HG03108 (cell line): ENCODE measurements around the gene FBXL3.
"Not testable (repeated sequence)": the region's sequence is repeated elsewhere in the genome, so short reads cannot be mapped to it uniquely, and the experiment has no call there.

Experiments
- ATAC-seq: cut with Tn5 transposase; IDR thresholded peaks from one replicate; pipeline ENCODE4 v1.9.1; 2021; ENCODE audit warnings: moderate library complexity; ENCODE audit not compliant: unreplicated experiment

FBXL3 gene

DNA sequence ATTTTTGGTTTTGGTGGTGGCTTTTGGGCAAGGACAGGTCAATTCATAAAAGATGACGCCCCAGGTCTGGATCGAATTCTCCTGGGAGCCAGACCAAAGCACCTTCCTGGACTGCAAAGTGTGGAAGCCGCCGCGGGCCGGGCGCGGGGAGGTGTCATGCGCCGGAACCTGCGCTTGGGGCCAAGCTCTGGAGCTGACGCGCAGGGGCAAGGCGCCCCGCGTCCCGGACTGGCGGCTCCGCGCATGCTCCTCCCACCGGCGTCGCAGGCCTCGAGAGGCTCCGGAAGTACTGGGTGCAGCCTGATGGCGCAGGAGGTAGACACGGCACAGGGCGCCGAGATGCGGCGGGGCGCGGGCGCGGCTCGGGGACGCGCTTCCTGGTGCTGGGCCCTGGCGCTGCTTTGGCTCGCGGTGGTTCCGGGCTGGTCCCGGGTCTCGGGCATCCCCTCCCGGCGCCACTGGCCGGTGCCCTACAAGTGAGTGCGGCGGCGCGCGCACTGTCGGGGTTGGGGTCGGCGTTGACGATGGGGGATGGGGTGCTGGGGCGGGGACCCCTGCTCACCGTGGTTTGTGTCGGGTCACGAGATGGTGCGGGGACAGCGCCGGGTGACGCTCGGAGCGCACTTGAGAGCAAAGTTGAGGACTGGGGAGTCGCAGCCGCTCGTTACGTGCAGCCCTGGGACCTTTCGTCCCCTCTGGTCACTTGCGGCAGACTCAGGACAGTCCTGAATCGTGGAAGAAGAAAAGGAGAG lies 35.0 kb downstream of the FBXL3 start, which contains the start of gene CLN5:
Gene CLN5 (plus strand): TSS at position 286 of the 752 bp plus-strand sequence. CDS start 18 bp downstream, at position 304.
- ATAC-seq: peak; percentile 97

DNA sequence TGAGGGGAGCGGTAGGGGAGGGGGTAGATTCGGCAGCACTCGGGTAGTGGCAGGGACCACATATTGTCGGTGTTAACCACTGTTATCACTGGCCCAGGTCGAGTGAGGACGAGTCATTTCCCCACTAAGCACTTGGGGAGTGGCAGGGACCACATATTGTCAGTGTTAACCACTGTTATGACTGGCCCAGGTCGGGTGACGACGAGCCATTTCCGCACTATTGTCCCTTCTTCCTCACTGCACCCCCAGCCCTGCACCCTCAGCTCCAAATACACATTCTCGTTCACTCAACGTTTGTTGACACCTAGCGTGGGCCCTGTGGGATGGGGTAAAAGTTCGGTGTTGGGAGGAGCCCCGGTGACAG lies 35.5 kb downstream of the FBXL3 start:
- peak; percentile 32 for ATAC-seq

DNA sequence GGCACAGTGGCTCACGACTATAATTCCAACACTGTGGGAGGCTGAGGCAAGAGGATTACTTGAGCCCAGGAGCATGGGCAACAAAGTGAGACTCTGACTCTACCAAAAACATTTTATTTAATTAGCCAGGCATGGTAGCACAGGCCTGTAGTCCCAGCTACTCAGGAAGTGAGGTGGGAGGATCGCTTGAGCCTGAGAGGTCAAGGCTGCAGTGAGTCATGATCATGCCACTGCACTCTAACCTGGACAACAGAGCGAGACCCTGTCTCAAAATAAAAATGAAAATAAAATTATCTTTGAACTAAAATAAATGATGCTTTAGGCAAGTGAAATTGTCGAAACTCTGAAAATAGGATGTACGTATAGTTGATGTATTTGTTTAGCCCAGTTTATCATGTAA lies 43.3 kb downstream of the FBXL3 start:
- ATAC-seq: no peak

DNA sequence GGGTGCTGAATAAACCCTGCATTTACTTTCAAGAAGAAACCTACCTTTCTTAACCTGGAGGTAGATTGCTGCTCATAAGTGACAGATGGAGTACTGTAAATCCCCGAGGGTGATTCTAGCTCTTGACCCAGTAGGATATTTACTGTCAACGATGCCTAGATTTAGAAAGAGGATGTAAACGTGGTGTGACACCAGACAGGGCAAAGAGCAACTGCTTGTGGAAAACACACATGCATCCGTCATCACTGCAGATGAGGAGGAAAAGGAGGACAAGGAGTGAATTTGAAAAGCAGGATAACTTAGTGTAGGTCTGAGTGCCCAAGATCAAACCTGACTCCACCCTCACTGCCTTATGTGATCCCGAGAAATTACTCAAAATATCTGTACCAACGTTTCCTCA lies 44.9 kb downstream of the FBXL3 start:
- ATAC-seq: no peak

DNA sequence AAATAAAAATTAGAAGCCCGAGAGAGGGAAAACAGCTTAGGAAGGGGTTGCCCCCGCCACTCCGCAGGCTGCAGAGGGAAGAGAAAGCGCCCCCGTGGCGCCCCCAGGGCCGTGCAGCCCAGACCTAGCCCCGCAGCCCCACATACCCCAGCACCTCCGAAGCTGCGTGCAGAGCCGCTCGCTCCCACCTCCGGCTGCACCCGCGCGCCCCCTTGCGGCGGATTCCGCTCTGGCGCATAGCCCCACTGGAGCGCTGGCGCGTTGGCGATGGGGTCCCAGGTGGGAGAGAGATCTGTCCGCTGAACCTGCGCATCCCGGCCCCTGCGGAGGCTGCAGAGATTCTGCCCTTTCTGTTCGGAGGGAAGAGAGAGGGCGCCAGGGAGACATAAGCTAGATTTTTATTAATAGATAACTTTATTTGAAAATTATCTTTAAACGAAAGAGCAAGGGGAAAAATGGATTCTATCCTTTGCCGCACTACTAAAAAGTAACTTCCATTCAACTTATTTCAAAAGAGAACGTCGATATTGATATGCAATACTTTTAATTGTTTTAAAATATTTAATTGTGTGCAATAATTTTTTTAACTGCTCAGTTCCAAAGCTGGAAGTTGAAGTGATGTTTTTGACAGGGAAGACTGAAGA lies 46.8 kb downstream of the FBXL3 start:
- ATAC-seq: peak; percentile 99

DNA sequence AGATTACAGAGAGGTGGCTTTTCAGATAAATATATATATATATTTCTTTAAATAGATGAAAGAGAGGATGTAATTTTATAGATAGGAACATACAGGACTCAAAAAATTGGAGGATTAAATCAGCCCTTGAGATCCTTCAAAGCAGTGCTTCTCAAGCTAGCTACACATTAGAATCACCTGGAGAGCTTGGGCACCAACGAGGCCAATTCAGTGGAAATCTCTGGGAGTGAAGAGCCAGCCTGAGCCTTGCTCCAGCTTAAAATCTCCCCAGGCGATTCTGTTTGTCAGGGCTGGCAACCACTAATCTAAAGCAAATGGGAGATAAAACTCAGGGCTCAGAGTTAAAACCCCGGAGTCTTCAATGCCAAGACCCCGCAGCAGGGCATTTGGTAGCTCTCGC lies 50.0 kb downstream of the FBXL3 start:
- ATAC-seq: no peak

DNA sequence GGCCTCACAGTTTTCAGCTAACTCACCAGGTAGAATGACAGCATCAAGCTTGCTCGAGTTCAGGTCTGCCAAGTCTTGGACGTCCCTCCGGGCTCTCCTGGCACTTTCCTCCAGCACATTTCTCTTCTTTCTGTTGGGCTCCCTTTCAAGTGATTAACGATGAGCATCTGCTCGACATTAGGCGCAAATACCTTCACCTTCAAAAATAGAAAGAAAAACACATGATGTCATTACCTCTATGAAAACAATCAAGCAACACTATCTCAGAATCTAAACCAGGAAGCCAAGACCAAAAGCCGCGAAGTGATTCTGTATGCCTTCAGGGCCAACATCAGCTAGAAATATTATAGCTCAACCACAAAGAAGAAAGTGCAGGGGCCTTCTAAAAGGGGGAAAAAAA lies 50.5 kb downstream of the FBXL3 start:
- ATAC-seq: no peak

DNA sequence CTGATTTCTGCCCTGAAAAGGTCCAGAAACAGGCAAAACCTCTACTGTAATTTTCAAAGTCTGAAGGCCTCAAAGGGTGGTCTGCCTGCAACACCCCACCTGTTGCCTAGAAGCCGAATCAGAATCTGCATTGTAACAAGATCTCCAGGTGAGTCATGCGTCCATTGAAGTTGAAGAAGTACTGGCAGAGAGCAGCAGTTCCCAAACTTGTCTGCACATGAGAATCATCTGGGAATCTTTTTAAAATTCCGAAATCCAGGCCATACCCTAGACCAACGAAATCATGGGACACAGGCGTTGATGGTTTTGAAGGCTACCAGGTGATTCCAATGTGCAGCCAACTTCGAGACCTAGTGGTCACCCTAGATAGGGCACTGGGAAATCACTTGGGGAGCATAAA lies 51.1 kb downstream of the FBXL3 start:
- no peak for ATAC-seq

DNA sequence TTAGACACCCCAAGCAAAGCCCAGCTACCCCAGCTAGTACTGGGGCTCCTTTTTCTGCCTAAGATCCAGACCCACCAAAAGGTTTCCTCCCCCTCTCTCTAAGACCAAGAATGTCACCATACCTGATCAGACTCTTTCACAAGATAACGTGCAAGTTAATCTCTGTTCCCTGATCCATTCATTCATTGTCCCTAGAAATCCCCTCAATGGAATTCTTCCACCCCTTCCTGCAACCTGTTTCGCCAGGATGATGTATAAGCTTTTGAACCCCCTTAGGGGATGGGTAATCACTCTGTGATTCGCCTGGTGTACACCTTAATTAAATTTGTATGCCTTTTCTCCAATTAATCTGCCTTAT lies 52.4 kb downstream of the FBXL3 start:
- ATAC-seq: no peak

DNA sequence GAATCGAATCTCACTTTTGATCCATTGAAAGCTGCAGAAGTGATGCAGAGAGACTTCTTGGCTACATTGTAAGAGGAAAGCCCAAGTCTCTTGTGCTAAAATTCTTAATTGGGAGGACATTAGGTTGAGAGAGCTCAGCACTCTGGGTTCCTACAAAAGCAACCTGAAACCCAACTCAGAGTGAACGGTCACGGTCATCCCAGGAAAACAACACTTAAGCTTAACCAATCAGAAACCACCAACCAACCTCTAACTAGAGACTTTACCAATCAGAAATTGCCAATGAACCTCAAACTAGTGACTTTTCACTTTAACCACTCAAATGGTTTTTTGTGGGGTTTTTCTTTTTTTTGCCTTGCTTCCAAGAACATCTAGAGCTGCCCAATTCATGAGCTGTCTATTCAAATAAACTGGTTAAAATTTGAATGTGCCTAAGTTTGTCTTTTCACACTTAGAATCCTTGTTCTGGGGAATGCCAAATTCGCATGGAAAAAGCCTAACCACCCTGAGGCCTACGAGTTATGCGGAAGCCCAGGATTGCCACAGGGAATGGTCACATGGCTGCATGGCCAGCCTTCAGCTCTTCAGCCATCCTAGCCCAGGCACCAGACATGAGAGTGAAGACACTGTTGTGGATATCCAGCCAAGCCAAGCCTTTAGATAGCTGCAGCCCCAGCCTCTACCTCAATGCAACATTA lies 52.9 kb downstream of the FBXL3 start:
- ATAC-seq: no peak

DNA sequence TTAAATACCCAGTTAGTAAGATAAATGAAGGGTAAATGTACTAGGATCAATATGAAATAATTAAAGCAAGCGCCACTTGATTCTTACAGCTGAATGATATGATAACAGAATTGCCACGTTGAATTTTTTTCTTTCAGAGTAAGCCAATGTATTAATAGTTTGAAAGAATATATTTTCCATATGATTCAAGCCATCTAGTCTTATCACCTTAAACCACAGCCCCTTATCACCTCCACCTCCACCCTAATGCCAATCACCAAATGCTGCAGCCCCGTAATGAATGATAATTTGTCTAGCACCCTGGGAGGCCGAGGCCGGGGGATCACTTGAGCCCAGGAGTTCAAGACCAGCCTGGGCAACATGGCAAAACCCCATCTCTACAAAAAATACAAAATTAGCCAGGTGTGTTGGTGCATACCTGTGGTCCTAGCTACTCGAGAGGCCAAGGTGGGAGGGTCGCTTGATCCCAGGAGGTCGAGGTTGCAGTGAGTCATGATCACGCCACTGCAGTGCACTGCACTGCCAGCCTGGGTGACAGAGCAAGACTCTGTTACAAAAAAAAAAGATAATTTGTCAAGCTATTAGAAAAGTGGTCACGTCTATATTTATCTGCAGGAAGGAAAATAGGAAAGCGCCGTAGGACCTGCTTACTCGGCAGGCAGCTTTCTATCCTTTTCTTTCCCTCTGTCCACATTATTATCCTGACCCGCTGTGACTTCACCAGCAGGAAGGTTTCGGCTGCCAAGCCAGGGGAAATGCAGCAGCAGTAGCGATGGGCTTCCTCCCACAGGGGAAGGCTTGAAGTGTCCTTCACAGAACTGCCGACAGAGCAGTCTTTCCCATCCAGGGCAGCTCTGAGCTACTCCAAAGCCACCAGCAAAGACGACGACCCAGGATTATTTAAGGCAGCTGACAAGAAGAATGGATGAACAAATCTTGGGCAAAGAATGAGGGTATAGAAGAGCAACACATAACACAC lies 54.8 kb downstream of the FBXL3 start:
- no peak for ATAC-seq

DNA sequence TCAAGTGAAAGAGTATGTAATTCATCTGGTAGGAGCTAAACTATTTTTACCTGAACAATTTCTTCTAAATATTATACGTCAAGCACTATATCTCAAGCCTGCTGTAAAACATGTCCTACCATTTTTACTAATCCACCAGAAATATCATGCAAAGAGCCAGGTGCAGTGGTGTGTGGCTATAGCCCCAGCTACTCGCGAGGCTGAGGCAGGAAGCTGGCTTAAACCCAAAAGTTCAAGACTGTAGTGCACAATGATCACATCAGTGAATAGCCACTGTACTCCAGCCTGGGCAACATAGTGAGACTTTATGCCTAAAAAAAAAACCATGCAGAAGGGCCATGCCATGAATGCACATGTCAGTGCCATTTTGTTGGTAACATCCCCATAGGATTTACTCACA lies 55.7 kb downstream of the FBXL3 start:
- no peak for ATAC-seq

DNA sequence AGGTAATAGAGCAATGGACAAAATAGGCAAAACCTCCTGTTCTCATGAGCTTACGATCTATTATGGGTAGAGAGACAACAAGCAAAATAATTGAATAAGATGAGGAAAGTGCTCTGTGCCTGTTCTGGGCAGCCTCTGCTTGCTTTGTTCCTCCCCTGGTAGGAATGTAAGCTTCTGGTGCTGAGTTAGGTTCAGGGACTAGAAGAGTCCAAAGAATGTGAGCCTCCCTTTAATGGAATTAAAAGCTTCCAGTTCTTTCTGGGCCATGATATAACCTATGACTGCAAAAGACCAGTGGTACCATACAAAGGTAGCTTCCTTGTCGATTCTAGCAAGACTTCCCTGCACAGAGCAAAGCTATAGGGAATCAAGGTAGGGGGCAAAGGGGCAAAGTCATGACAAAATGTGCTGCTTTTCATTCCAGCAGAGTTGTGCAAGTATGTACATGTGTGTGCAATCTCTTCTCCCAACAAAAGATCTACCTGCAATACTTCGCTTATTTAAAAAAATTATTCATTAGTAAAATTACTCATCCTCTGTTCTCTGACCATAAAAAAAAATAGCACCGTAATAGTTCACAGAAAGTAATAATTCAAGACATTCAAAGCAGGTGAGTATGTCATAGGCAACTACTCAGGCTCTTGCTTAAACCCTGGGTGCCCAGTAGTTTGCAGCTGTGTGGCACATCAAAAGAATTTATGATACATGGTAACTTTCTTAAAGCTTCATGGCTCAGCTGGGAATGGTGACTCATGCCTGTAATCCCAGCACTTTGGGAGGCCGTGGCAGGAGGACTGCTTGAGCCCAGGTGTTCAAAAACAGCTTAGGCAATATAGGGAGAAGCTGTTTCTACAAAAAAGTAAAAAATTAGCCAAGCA lies 57.2 kb downstream of the FBXL3 start:
- no peak for ATAC-seq

DNA sequence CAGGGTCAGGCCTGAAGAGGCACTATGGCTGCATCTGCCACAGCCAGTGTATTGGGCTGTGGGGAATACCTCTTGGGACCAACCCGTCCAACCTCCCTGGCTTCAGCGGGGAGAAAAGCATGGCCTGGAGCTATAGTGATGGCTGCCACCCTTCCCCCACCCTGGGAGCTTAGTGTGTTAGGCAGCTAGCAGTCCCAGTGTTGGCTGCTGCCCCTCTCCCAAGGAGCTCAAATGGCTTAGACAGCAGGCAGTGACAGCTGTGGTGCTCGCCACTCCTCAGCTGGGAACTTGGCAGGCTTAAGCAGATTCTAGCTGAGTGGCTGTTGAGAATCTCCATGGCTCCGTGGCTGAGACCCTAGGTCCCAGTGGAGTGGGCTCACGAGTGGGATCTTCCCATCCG lies 58.9 kb downstream of the FBXL3 start:
- ATAC-seq: no peak

DNA sequence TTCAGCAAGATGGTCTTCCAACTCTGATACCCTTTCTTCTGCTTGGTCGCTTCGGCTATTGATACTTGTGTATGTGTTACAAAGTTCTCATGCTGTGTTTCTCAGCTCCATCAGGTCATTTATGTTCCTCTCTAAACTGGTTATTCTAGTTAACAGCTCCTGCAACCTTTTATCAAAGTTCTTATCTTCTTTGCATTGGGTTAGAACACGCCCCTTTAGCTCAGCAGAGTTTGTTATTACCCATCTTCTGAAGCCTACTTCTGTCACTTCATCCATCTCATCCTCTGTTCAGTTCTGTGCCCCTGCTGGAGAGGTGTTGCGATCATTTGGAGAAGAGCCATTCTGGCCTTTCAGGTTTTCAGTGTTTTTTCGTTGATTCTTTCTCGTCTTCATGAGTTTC lies 59.9 kb downstream of the FBXL3 start:
- no peak for ATAC-seq

DNA sequence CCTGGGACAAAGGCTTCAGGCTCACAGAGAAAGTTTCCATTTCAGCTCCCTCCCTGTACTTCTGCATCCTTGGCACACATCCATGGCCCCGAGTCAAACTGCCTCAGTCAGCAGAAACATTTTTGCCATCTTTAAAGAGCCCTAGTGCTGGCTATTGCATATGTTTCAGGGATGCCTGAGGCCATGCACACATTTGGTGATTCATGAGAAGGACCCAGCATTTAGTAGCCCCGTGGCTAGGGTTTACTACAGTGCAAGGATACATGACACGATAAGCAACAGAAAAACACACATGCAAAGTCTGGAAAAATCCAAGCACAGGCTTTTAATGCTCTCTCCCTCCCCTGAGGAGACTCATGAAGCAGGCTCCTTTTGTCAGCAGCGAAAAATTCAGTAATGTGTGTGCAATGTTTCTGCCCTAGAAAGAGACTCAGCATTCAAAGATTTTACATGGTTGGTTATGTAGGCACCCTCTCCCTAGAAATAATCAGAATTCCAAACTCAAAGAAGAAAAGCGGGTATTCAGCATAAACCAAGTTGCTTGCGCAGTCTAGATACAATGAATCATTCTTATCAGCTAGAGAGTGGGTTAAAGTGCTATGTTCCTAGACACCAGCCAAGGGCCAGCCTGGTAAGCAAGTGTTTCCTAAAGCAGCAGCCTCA lies 61.1 kb downstream of the FBXL3 start:
- no peak for ATAC-seq

DNA sequence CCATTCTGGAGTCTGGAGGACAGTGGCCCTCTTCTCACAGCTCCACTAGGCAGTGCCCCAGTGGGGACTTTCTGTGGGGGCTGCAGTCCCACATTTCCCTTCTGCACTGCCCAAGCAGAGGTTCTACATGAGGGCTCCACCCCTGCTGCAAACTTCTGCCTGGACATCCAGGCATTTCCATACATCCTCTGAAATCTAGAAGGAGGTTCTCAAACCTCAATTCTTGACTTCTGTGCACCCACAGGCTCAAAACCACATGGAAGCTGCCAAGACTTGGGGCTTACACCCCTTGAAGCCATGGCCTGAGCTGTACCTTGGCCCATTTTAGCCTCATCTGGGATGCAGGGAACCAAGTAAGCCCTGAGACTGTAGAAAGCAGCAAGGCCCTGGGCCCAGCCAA lies 67.2 kb downstream of the FBXL3 start:
- ATAC-seq: not testable (repeated sequence)

DNA sequence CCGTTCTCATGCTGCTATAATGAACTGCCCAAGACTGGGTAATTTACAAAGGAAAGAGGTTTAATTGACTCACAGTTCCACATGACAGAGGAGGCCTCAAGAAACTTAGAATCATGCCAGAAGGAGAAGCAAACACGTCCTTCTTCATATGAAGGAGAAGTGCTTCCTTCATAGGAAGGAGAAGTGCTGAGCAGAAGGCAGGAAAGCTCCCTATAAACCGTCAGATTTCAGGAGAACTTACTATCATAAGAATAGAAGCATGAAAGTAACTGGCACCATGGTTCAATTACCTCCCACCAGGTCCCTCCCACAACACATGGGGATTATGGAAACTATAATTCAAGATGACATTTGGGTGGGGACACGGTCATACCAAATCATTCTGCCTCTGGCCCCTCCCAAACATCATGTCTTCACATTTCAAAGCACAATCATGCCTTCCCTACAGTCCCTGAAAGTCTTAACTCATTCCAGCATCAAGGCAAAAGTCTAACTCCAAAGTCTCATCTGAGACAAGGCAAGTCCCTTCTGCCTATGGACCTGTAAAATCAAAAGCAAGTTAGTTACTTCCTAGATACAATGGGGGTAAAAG lies 68.0 kb downstream of the FBXL3 start:
- no peak for ATAC-seq

DNA sequence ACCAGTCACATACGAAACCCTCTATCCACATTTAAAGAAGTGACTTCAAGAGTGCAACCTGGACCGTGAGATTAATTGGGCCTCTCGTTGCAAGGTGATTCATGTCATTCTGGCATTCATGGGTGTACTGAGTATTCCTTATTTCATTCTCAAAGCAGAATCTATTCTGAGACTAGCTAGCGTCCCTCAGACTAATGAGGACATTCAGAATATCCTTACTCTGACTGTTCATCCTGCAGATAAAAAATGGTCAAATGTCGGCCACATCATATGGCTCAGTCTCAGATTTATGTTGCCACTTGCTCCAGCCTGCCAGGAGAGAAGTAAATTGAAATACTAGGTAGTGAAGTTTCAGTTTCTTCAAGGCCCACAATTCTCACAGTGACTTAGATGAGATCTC lies 71.3 kb downstream of the FBXL3 start:
- ATAC-seq: no peak
